Adipocyte (in vitro differentiated cells): ENCODE results near the gene TAF11.

ENCODE experiments used
- DNase-seq: peaks from one replicate; pipeline ENCODE4 v3.0.0-alpha.2; 2015; ENCODE audit warnings: low read depth
- H3K27me3 ChIP-seq: replicated peaks from 2 replicates; pipeline ENCODE4 v1.7.0; 2013; ENCODE audit warnings: mild to moderate bottlenecking, low read length, moderate library complexity; ENCODE audit not compliant: control insufficient read depth, insufficient read depth
- H3K36me3 ChIP-seq: 2 replicates; pipeline ENCODE4 v1.7.0; 2013; ENCODE audit warnings: low read length, mild to moderate bottlenecking, moderate library complexity; ENCODE audit not compliant: control insufficient read depth, insufficient read depth, severe bottlenecking
- H3K4me1 ChIP-seq: 2 replicates; pipeline ENCODE4 v1.7.0; 2013; ENCODE audit warnings: mild to moderate bottlenecking, low read length, moderate library complexity; ENCODE audit not compliant: control insufficient read depth, insufficient read depth
- H3K4me3 ChIP-seq: 2 replicates; pipeline ENCODE4 v1.7.0; 2013; ENCODE audit warnings: mild to moderate bottlenecking, low read length, moderate library complexity
- H3K9ac ChIP-seq: 2 replicates; pipeline ENCODE4 v1.7.0; 2013; ENCODE audit warnings: mild to moderate bottlenecking, low read length, moderate library complexity
- H3K9me3 ChIP-seq: 2 replicates; pipeline ENCODE4 v1.7.0; 2013; ENCODE audit warnings: mild to moderate bottlenecking, low read length, moderate library complexity; ENCODE audit not compliant: control insufficient read depth

Gene TAF11

DNA sequence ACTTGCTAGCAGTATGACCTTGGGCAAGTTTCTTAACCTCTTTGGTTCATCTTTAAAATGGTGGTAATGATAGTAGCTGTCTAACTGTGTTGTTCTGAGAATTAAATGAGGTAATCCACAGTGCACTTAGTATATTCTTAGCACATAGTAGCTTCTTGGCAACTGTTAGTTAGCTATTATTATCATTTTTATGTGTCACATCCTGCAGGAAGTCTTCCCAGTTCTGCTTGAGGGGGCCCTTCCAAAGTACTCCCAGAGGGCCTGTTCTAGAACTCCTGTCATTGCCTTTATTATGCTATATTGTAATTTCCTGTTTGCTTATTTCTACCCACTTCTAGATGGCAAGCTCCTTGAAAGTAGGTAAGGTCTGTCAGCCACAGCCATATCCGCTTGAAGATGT is 31.8 kb upstream of the TAF11 start:
- H3K9me3 ChIP-seq, result no peaks in the 10 kb centered on the region
- H3K9ac ChIP-seq, result no peak overlapping the region
- H3K36me3 ChIP-seq, result no peaks in the 10 kb centered on the region
- peak overlapping the region; percentile 33 for H3K4me3 ChIP-seq
- H3K27me3 ChIP-seq, result no peaks in the 10 kb centered on the region
- DNase-seq, result no peak
- peaks cover 50% of the 10 kb centered on the region for H3K4me1 ChIP-seq

GRCh38 chr6:34917626-34918285 is 29.9 kb upstream of the TAF11 start:
- no peak for DNase-seq
- Histone ChIP-seq H3K4me3 (no peak overlapping the region), H3K27me3 (no peaks in the 10 kb centered on the region), H3K9ac (no peak overlapping the region), H3K9me3 (no peaks in the 10 kb centered on the region), H3K36me3 (no peaks in the 10 kb centered on the region), H3K4me1 (peaks cover 55% of the 10 kb centered on the region)

DNA sequence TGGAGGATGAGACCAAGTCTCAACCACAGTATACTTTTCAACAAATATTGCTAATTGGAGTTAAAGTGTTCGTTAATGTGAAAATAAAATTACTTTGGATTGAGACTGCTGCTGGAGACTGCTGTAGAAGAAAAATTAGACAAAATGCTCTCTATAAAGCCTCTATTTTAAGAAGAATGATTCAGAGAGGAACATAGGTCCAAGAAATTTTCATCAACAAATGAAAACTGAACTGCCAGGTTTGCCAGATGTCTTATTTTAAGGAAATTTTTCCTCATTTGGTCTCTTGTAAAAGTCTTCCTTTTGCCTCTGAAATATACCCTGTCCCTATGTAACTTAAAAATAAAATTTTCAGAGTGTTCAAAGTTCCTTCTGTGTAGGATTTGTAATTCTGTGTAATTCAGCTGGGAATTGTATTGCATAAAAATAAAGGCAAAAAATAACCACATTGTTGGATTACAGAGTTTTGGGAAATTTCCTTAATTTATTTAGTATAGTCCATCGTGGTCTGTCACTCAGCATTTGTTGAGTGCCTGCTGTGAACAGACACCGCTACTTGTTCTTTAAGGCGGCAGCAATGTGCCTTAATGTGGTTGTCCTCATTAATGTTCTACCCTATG is 28.6 kb upstream of the TAF11 start:
- H3K4me1 ChIP-seq, result peaks cover 51% of the 10 kb centered on the region
- H3K9ac ChIP-seq, result peak overlapping the region; percentile 57
- H3K9me3 ChIP-seq, result no peaks in the 10 kb centered on the region
- H3K4me3 ChIP-seq, result no peak overlapping the region
- no peaks in the 10 kb centered on the region for H3K27me3 ChIP-seq
- no peak for DNase-seq
- no peaks in the 10 kb centered on the region for H3K36me3 ChIP-seq

DNA sequence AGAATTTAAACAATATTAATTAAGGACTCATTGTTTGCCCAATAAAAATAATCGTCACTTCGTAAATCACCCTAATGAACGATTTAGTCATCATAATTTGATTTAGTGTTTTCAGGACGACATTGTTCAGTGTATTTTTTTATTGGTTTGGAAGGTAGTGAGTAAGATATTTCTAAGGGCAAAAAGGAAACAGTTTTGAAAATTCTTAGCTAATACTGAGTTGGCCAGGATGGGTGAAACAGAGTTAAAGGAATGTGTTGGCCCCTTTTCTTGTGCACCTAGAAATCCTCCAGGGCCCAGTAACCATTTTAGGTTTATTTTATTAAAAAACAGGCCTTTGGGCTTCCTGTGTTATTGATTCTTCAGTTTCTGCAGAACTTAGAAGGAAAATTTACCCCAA is 26.5 kb upstream of the TAF11 start:
- H3K9me3 ChIP-seq, result no peaks in the 10 kb centered on the region
- DNase-seq, result peak; percentile 17
- H3K4me3 ChIP-seq, result no peak overlapping the region
- H3K9ac ChIP-seq, result no peak overlapping the region
- no peaks in the 10 kb centered on the region for H3K27me3 ChIP-seq
- H3K36me3 ChIP-seq, result no peaks in the 10 kb centered on the region
- peaks cover 45% of the 10 kb centered on the region for H3K4me1 ChIP-seq

- Histone ChIP-seq H3K4me3 (no peak overlapping the region), H3K27me3 (no peaks in the 10 kb centered on the region), H3K36me3 (no peaks in the 10 kb centered on the region), H3K9ac (no peak overlapping the region), H3K9me3 (no peaks in the 10 kb centered on the region), H3K4me1 (peaks cover 37% of the 10 kb centered on the region)
- DNase-seq, result peak; percentile 35
Measured at GRCh38 chr6:34912715-34913464, 25.0 kb upstream of the TAF11 start.

GRCh38 chr6:34911822-34912221 is 24.0 kb upstream of the TAF11 start:
- H3K36me3 ChIP-seq, result no peaks in the 10 kb centered on the region
- H3K9me3 ChIP-seq, result no peaks in the 10 kb centered on the region
- no peaks in the 10 kb centered on the region for H3K27me3 ChIP-seq
- H3K9ac ChIP-seq, result no peak overlapping the region
- DNase-seq, result no peak
- H3K4me3 ChIP-seq, result no peak overlapping the region
- peaks cover 26% of the 10 kb centered on the region for H3K4me1 ChIP-seq

- Histone ChIP-seq H3K9ac (no peak overlapping the region), H3K9me3 (no peaks in the 10 kb centered on the region), H3K4me1 (peaks cover 3% of the 10 kb centered on the region), H3K4me3 (no peak overlapping the region), H3K27me3 (no peaks in the 10 kb centered on the region), H3K36me3 (no peaks in the 10 kb centered on the region)
- no peak for DNase-seq
Measured at GRCh38 chr6:34909320-34909883, 21.6 kb upstream of the TAF11 start.

DNA sequence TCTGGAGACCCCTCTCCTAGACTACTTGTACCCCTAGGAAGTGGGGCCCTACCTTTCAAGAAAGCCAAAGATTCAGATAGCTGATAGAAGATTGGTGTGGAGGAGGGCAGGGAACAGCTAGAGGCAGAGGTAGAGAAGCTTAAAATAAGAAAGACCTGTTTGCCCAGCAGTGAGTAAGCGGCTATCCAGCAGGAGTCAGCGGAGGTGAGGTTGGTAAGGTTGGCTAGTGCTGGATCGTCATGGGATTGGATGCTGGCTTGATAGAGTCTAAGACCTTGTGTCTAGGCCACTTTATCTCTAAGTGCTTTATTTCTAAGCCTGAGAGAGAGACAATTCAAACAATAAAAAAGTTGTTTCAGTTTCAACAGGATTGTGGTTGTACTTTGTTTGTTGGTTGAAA is 20.4 kb upstream of the TAF11 start:
- Histone ChIP-seq H3K36me3 (no peaks in the 10 kb centered on the region), H3K9me3 (no peaks in the 10 kb centered on the region), H3K9ac (no peak overlapping the region), H3K4me1 (no peaks in the 10 kb centered on the region), H3K27me3 (no peaks in the 10 kb centered on the region), H3K4me3 (no peak overlapping the region)
- no peak for DNase-seq

GRCh38 chr6:34906826-34907225 is 19.0 kb upstream of the TAF11 start:
- Histone ChIP-seq H3K27me3 (no peaks in the 10 kb centered on the region), H3K4me3 (no peak overlapping the region), H3K9me3 (no peaks in the 10 kb centered on the region), H3K9ac (no peak overlapping the region), H3K4me1 (peaks cover 4% of the 10 kb centered on the region), H3K36me3 (no peaks in the 10 kb centered on the region)
- DNase-seq, result no peak

- Histone ChIP-seq H3K9me3 (no peaks in the 10 kb centered on the region), H3K4me1 (peaks cover 15% of the 10 kb centered on the region), H3K9ac (no peak overlapping the region), H3K4me3 (no peak overlapping the region), H3K36me3 (no peaks in the 10 kb centered on the region), H3K27me3 (no peaks in the 10 kb centered on the region)
- no peak for DNase-seq
Measured at GRCh38 chr6:34904990-34905613, 17.3 kb upstream of the TAF11 start.

GRCh38 chr6:34901930-34902329 is 14.1 kb upstream of the TAF11 start:
- Histone ChIP-seq H3K36me3 (no peaks in the 10 kb centered on the region), H3K9me3 (no peaks in the 10 kb centered on the region), H3K27me3 (no peaks in the 10 kb centered on the region), H3K4me3 (no peak overlapping the region), H3K4me1 (peaks cover 25% of the 10 kb centered on the region), H3K9ac (no peak overlapping the region)
- DNase-seq, result peak; percentile 40
